WTC11 (cell line): ENCODE results near the gene BTBD1. TPM values are rescaled to one million over a fixed set of nuclear protein-coding genes. Genes with fewer than 3 reads are reported as not detected.
"Not testable (repeated sequence)": the region's sequence is repeated elsewhere in the genome, so short reads cannot be mapped to it uniquely, and the experiment has no call there.

Experiments used
- ATAC-seq: fragments of 200-7000 bp; cut with Tn5 transposase; 2 replicates; pipeline ENCODE4 v1.10.0; 2021; ENCODE audit warnings: mild to moderate bottlenecking, moderate library complexity
- CTCF ChIA-PET: fragments of 300-600 bp; sonication (Branson Sonifier 250); formaldehyde crosslinking; loops from one replicate; lab custom pipeline; 2021; ENCODE audit warnings: antibody characterized with exemption; lab: Charles Lee
- POLR2A ChIA-PET: fragments of 350-600 bp; sonication (Branson Sonifier 250); formaldehyde crosslinking; loops from one replicate; lab custom pipeline; 2021; ENCODE audit warnings: antibody characterized with exemption; lab: Charles Lee
- DNase-seq: peaks from one replicate; pipeline ENCODE4 v3.0.0; 2021; ENCODE audit warnings: low spot score
- H3K27ac Mint-ChIP-seq: 2 replicates; pipeline ENCODE4 v1.8.0; 2021; ENCODE audit warnings: mixed read lengths
- H3K27me3 Mint-ChIP-seq: 2 replicates; pipeline ENCODE4 v1.8.0; 2021; ENCODE audit warnings: low read depth, mild to moderate bottlenecking, moderate library complexity, mixed read lengths
- H3K36me3 Mint-ChIP-seq: 2 replicates; pipeline ENCODE4 v1.8.0; 2021; ENCODE audit warnings: mixed read lengths
- H3K4me1 Mint-ChIP-seq: 2 replicates; pipeline ENCODE4 v1.8.0; 2022; ENCODE audit warnings: mixed read lengths
- H3K4me3 Mint-ChIP-seq: 2 replicates; pipeline ENCODE4 v1.8.0; 2021; ENCODE audit warnings: mild to moderate bottlenecking, moderate library complexity, mixed read lengths
- H3K9me3 Mint-ChIP-seq: 2 replicates; pipeline ENCODE4 v1.8.0; 2021; ENCODE audit warnings: mixed read lengths
- AFF4 ChIP-seq: sonication (generic); formaldehyde crosslinking; IDR thresholded peaks from 2 replicates; pipeline ENCODE4 v1.8.1; 2023; ENCODE audit warnings: mild to moderate bottlenecking, missing genetic modification reagents, borderline replicate concordance
- E2F4 ChIP-seq: sonication (generic); formaldehyde crosslinking; IDR thresholded peaks from 2 replicates; pipeline ENCODE4 v1.8.1; 2022; ENCODE audit warnings: low read depth, mild to moderate bottlenecking, moderate library complexity, missing genetic modification reagents, borderline replicate concordance
- ERG ChIP-seq: fragments of 250-450 bp; sonication (Bioruptor Pico); IDR thresholded peaks from 2 replicates; pipeline ENCODE4 v1.8.0; 2021; ENCODE audit warnings: mild to moderate bottlenecking
- GABPB1 ChIP-seq: sonication (generic); formaldehyde crosslinking; IDR thresholded peaks from 2 replicates; pipeline ENCODE4 v1.8.1; 2023; ENCODE audit warnings: mild to moderate bottlenecking, missing genetic modification reagents
- HMGA2 ChIP-seq: fragments of 250-450 bp; sonication (Bioruptor Pico); IDR thresholded peaks from 2 replicates; pipeline ENCODE4 v1.4.0; 2021; ENCODE audit warnings: mild to moderate bottlenecking, moderate library complexity
- JUN ChIP-seq: sonication (generic); formaldehyde crosslinking; IDR thresholded peaks from 2 replicates; pipeline ENCODE4 v1.8.0; 2023; ENCODE audit warnings: mild to moderate bottlenecking, missing genetic modification reagents
- MXD4 ChIP-seq: fragments of 250-450 bp; sonication (Bioruptor Pico); IDR thresholded peaks from 2 replicates; pipeline ENCODE4 v1.8.0; 2021; ENCODE audit warnings: mild to moderate bottlenecking, moderate library complexity, borderline replicate concordance
- MYBL2 ChIP-seq: sonication (generic); formaldehyde crosslinking; IDR thresholded peaks from 2 replicates; pipeline ENCODE4 v1.8.1; 2023; ENCODE audit warnings: mild to moderate bottlenecking, moderate library complexity, missing genetic modification reagents
- NR2C2 ChIP-seq: sonication (generic); formaldehyde crosslinking; IDR thresholded peaks from 2 replicates; pipeline ENCODE4 v1.8.0; 2022; ENCODE audit warnings: mild to moderate bottlenecking, missing genetic modification reagents
- TCF7 ChIP-seq: sonication (generic); formaldehyde crosslinking; IDR thresholded peaks from 2 replicates; pipeline ENCODE4 v1.8.0; 2022; ENCODE audit warnings: mild to moderate bottlenecking, low read depth, missing genetic modification reagents, moderate library complexity
- TP53 ChIP-seq: sonication (generic); formaldehyde crosslinking; IDR thresholded peaks from 2 replicates; pipeline ENCODE4 v1.8.1; 2023; ENCODE audit warnings: mild to moderate bottlenecking, missing genetic modification reagents
- ZBTB21 ChIP-seq: sonication (generic); formaldehyde crosslinking; IDR thresholded peaks from 2 replicates; pipeline ENCODE4 v1.8.1; 2023; ENCODE audit warnings: mild to moderate bottlenecking, missing genetic modification reagents, borderline replicate concordance
- ZMAT4 ChIP-seq: fragments of 250-450 bp; sonication (Bioruptor Pico); IDR thresholded peaks from 2 replicates; pipeline ENCODE4 v1.9.0; 2021; ENCODE audit warnings: mild to moderate bottlenecking
- ZNF416 ChIP-seq: fragments of 250-450 bp; sonication (Bioruptor Pico); IDR thresholded peaks from 2 replicates; pipeline ENCODE4 v1.9.0; 2021; ENCODE audit warnings: mild to moderate bottlenecking, inconsistent platforms
- ZNF425 ChIP-seq: fragments of 250-450 bp; sonication (Bioruptor Pico); conservative IDR thresholded peaks from 2 replicates; pipeline ENCODE4 v1.9.0; 2021; ENCODE audit warnings: mild to moderate bottlenecking
- ZNF671 ChIP-seq: fragments of 250-450 bp; sonication (Bioruptor Pico); IDR thresholded peaks from 2 replicates; pipeline ENCODE4 v1.8.0; 2021; ENCODE audit warnings: mild to moderate bottlenecking
- ZSCAN18 ChIP-seq: fragments of 250-450 bp; sonication (Bioruptor Pico); IDR thresholded peaks from 2 replicates; pipeline ENCODE4 v2.1.2; 2022; ENCODE audit warnings: mild to moderate bottlenecking, moderate library complexity
- total RNA-seq: library from RNA; stranded (reverse); gene quantifications from 3 replicates; pipeline ENCODE4 v1.2.3, GENCODE V29; 2021

The BTBD1 gene
- total RNA-seq, 1 experiment from 2014 or later: 39.6 TPM

GRCh38 chr15:83092309-83092976, 25.4 kb upstream of the BTBD1 start:
- H3K9me3 Mint-ChIP-seq: no peaks in the 10 kb centered on the region
- H3K36me3 Mint-ChIP-seq: no peaks in the 10 kb centered on the region
- ChIA-PET CTCF (no interaction called here), POLR2A (no interaction called here)
- no peak for ATAC-seq
- DNase-seq: no peak
- no peak for TF ChIP-seq JUN (CRISPR knock-in tag)
- TF ChIP-seq MXD4 (CRISPR knock-in tag): no peak
- no peak for TF ChIP-seq TP53
- no peak for TF ChIP-seq ZBTB21 (CRISPR knock-in tag)
- no peak for TF ChIP-seq GABPB1
- TF ChIP-seq ZMAT4 (CRISPR knock-in tag): no peak
- no peak for TF ChIP-seq MYBL2 (CRISPR knock-in tag)
- TF ChIP-seq NR2C2 (CRISPR knock-in tag): no peak
- no peak for TF ChIP-seq E2F4
- no peak for TF ChIP-seq ZNF425 (CRISPR knock-in tag)
- no peak for TF ChIP-seq ZNF416
- no peak overlapping the region for H3K4me3 Mint-ChIP-seq
- H3K4me1 Mint-ChIP-seq: no peaks in the 10 kb centered on the region
- H3K27me3 Mint-ChIP-seq: peaks cover 9% of the 10 kb centered on the region
- H3K27ac Mint-ChIP-seq: no peak overlapping the region

GRCh38 chr15:83091965-83092308, 24.9 kb upstream of the BTBD1 start:
- H3K36me3 Mint-ChIP-seq, H3K4me3 Mint-ChIP-seq, H3K27me3 Mint-ChIP-seq, DNase-seq, ATAC-seq, H3K4me1 Mint-ChIP-seq, CTCF ChIA-PET, H3K9me3 Mint-ChIP-seq, H3K27ac Mint-ChIP-seq, POLR2A ChIA-PET: not testable (repeated sequence)

GRCh38 chr15:83090465-83090864, 23.4 kb upstream of the BTBD1 start:
- Mint-ChIP-seq H3K36me3 (no peaks in the 10 kb centered on the region), H3K4me1 (no peaks in the 10 kb centered on the region), H3K27ac (no peak overlapping the region)
- DNase-seq: no peak
- no peak for TF ChIP-seq ERG (CRISPR knock-in tag)
- TF ChIP-seq ZNF671 (CRISPR knock-in tag): no peak
- no peak for TF ChIP-seq TCF7
- no peak for TF ChIP-seq HMGA2 (CRISPR knock-in tag)
- no peak for TF ChIP-seq AFF4
- TF ChIP-seq ZSCAN18 (CRISPR knock-in tag): no peak
- TF ChIP-seq, all 79 proteins: peak for 0
- Mint-ChIP-seq H3K4me3 (no peak overlapping the region), H3K9me3 (no peaks in the 10 kb centered on the region), H3K27me3 (peaks cover 2% of the 10 kb centered on the region; the same call in 1 of the 2 replicates)
- ChIA-PET CTCF (no interaction called here), POLR2A (no interaction called here)
- ATAC-seq: no peak
